Stomach (tissue), 9 donors: ENCODE data around the gene C3orf20. TPM values are rescaled to one million over a fixed set of nuclear protein-coding genes. Genes with fewer than 3 reads are reported as not detected.

ENCODE experiments used
- DNase-seq, 2 donors: peaks; one replicate each; pipeline versions ENCODE4 v3.0.0 to v3.0.0-alpha.2; 2013 to 2019
- H3K27ac ChIP-seq, 5 donors: fragments of 200-600 bp in 4 of 5; sonication (generic) in 4 of 5; one replicate each; pipeline ENCODE4 v1.5.1; 2013 to 2019; ENCODE audit warnings: mild to moderate bottlenecking in 1 of 5, moderate library complexity in 1 of 5
- H3K27me3 ChIP-seq, 3 donors: fragments of 200-600 bp; sonication (generic); one replicate each; pipeline ENCODE4 v1.5.1; 2017 to 2019; ENCODE audit warnings: mixed run types in 1 of 3
- H3K36me3 ChIP-seq, 4 donors: fragments of 200-600 bp; sonication (generic); 1 replicate in 3 of 4; 2 replicates in 1 of 4; pipeline ENCODE4 v1.5.1; 2016 to 2019
- H3K4me1 ChIP-seq, 4 donors: fragments of 200-600 bp; sonication (generic); one replicate each; pipeline ENCODE4 v1.5.1; 2016 to 2019
- H3K4me3 ChIP-seq, 4 donors: fragments of 200-600 bp; sonication (generic) in 3 of 4; one replicate each; pipeline ENCODE4 v1.5.1; 2016 to 2019; ENCODE audit warnings: mild to moderate bottlenecking in 1 of 4
- H3K9me3 ChIP-seq, 4 donors: fragments of 200-600 bp; sonication (generic); one replicate each; pipeline ENCODE4 v1.5.1; 2016 to 2019
- EP300 ChIP-seq: sonication (generic); formaldehyde crosslinking; IDR thresholded peaks from one replicate; pipeline ENCODE4 v1.6.1; 2017; ENCODE audit warnings: antibody characterized with exemption
- POLR2A ChIP-seq, 4 donors: fragments of 450-650 bp; IDR thresholded peaks; one replicate each; pipeline ENCODE4 v1.6.1; 2016; ENCODE audit warnings: antibody characterized with exemption in 4 of 4, control low read depth in 2 of 4, mild to moderate bottlenecking in 1 of 4, moderate library complexity in 1 of 4
- POLR2AphosphoS5 ChIP-seq, 3 donors: sonication (generic); formaldehyde crosslinking; IDR thresholded peaks; one replicate each; pipeline ENCODE4 v1.6.1; 2016; ENCODE audit warnings: antibody characterized with exemption in 3 of 3
- WGBS, 5 donors: extraction: QIAGEN DNeasy Blood & Tissue Kit in 3 of 5; methylation state at CpG; one replicate each; pipeline versions ENCODE4 v1.1.5 to v1.1.7; 2013 to 2018; 5-methylcytosine and 5-hydroxymethylcytosine counted together
- intact Hi-C: fragments of 100-400 bp; cut with DNase I; formaldehyde crosslinking; loops from one replicate; pipeline ENCODE4 v1.15.1; 2023; ENCODE audit warnings: low total_unique reads
- polyA plus RNA-seq, 3 donors: library from polyadenylated mRNA; stranded (reverse); fragments of 200-250 nt; gene quantifications; one replicate each; pipeline ENCODE4 v1.2.3, GENCODE V29; 2013
- total RNA-seq, 5 donors: library from RNA; depleted of rRNA; stranded (reverse); fragments of >200 nt; gene quantifications; one replicate each; pipeline versions ENCODE4 v1.1.0 to v1.2.3, GENCODE V29; 2014 to 2016
- TF ChIP-seq, protein P1 (sequence below), 7 experiments: fragments of 450-650 bp in 4 of 7; fragments of 200-600 bp in 3 of 7; sonication (generic) in 3 of 7; IDR thresholded peaks; one replicate each; pipeline ENCODE4 v1.5.1; 2016 to 2019; ENCODE audit warnings: antibody characterized with exemption in 7 of 7, control low read depth in 2 of 7, mild to moderate bottlenecking in 1 of 7
- donor health status: healthy with polysubstance abuse.
- donor health status: Bipolar disorder and iron deficiency.
- donor health status: healthy.

C3orf20 gene
- total and polyA plus RNA-seq, 8 donors: 0.37 TPM; not detected in 7

DNA sequence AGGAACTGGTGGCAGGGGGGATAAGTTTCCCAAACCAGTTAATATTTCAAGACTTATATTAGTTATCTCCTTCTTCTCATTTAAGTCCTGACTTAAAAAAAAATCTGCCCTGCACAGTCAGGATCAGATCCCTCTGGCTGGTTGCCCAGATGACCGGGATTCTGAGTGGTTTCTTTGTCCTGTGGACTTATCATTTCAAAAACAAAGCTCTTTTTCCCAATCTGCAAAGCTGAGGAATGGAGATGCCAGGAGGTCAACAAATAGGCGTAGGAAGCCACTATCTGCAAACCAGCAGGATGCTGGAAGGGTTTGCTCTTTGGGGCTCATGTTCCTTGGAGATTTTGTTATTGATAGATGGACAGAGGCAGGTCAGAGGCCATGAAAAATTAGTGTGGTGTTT is 5.8 kb downstream of the C3orf20 start:
- H3K9me3 ChIP-seq: peaks cover 0 to 6% (median 0%) of the 10 kb centered on the region in 4 donors
- DNase-seq: no peak
- H3K4me3 ChIP-seq: no peak overlapping the region
- H3K36me3 ChIP-seq: no peaks in the 10 kb centered on the region
- no peak overlapping the region for H3K27ac ChIP-seq
- H3K27me3 ChIP-seq: no peaks in the 10 kb centered on the region
- H3K4me1 ChIP-seq: no peaks in the 10 kb centered on the region
- no peak for TF ChIP-seq POLR2AphosphoS5 (IDR thresholded peaks at IDR 0.05)
- TF ChIP-seq POLR2A (IDR thresholded peaks at IDR 0.05): no peak
- TF ChIP-seq EP300: no peak
- TF ChIP-seq, protein P1, sequence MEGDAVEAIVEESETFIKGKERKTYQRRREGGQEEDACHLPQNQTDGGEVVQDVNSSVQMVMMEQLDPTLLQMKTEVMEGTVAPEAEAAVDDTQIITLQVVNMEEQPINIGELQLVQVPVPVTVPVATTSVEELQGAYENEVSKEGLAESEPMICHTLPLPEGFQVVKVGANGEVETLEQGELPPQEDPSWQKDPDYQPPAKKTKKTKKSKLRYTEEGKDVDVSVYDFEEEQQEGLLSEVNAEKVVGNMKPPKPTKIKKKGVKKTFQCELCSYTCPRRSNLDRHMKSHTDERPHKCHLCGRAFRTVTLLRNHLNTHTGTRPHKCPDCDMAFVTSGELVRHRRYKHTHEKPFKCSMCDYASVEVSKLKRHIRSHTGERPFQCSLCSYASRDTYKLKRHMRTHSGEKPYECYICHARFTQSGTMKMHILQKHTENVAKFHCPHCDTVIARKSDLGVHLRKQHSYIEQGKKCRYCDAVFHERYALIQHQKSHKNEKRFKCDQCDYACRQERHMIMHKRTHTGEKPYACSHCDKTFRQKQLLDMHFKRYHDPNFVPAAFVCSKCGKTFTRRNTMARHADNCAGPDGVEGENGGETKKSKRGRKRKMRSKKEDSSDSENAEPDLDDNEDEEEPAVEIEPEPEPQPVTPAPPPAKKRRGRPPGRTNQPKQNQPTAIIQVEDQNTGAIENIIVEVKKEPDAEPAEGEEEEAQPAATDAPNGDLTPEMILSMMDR (IDR thresholded peaks at IDR 0.05): no peak
- WGBS, 5 donors: 17 to 46% (median 38%) methylated on average over 2 of the region's 2 CpGs
- intact Hi-C loops: no loop called here

- Histone ChIP-seq H3K36me3 (no peaks in the 10 kb centered on the region), H3K27me3 (no peaks in the 10 kb centered on the region), H3K4me1 (no peaks in the 10 kb centered on the region), H3K9me3 (peaks cover 0 to 6% (median 0%) of the 10 kb centered on the region in 4 donors), H3K4me3 (no peak overlapping the region), H3K27ac (no peak overlapping the region)
- WGBS, 5 donors: 80 to 94% (median 91%) methylated on average over 4 of the region's 4 CpGs
- TF ChIP-seq POLR2A (IDR thresholded peaks at IDR 0.05) (no peak), EP300 (no peak), POLR2AphosphoS5 (IDR thresholded peaks at IDR 0.05) (no peak)
- TF ChIP-seq, protein P1 (IDR thresholded peaks at IDR 0.05): no peak
- DNase-seq: no peak
- intact Hi-C loops: no loop called here
Measured at GRCh38 chr3:14684447-14684846, 9.5 kb downstream of the C3orf20 start.

- Histone ChIP-seq H3K27ac (no peak overlapping the region), H3K4me3 (no peak overlapping the region), H3K9me3 (peaks cover 0 to 2% (median 0%) of the 10 kb centered on the region in 4 donors), H3K27me3 (no peaks in the 10 kb centered on the region), H3K36me3 (no peaks in the 10 kb centered on the region), H3K4me1 (no peaks in the 10 kb centered on the region)
- no peak for DNase-seq
- intact Hi-C loops: no loop called here
- WGBS, 5 donors: 39 to 57% (median 48%) methylated on average over 4 of the region's 4 CpGs
- TF ChIP-seq, protein P1 (IDR thresholded peaks at IDR 0.05): no peak
- TF ChIP-seq POLR2AphosphoS5 (IDR thresholded peaks at IDR 0.05) (no peak), POLR2A (IDR thresholded peaks at IDR 0.05) (no peak), EP300 (no peak)
Measured at GRCh38 chr3:14685179-14685578, 10.2 kb downstream of the C3orf20 start.

DNA sequence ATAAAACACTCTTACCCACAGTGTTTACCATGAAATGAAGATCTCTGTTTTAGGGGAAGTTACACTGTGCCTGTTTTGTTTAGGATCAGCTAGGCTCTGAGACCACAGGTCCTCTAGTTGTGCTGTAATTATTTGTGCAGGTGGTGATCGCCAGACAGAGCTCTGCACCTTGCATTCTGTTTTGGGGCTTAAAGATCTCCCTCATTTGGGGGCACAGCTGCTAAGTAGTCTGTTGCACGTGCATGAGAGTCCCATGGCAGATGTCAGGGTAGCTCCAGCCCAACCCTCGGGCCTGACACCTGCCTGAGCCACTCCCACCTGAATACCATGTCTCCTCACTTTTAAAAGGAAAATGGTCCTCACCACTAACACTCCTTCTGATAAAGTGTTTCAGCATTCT is 12.4 kb downstream of the C3orf20 start:
- TF ChIP-seq POLR2A (IDR thresholded peaks at IDR 0.05): no peak
- no peak for TF ChIP-seq EP300
- no peak for TF ChIP-seq POLR2AphosphoS5 (IDR thresholded peaks at IDR 0.05)
- TF ChIP-seq, protein P1 (IDR thresholded peaks at IDR 0.05): no peak

More for the DNA sequence above, 12.4 kb downstream of the C3orf20 start:
- no peaks in the 10 kb centered on the region for H3K4me1 ChIP-seq
- DNase-seq: no peak
- no peak overlapping the region for H3K27ac ChIP-seq
- H3K4me3 ChIP-seq: no peak overlapping the region
- no peaks in the 10 kb centered on the region for H3K36me3 ChIP-seq
- 50 to 69% (median 63%) methylated on average over 3 of the region's 3 CpGs for WGBS, 5 donors
- intact Hi-C loops: no loop called here
- H3K9me3 ChIP-seq: no peaks in the 10 kb centered on the region
- H3K27me3 ChIP-seq: no peaks in the 10 kb centered on the region
